DND-41 (cell line): Measurements from ENCODE around the gene CCSAP.

Source experiments
- CTCF ChIP-seq: IDR thresholded peaks from 2 replicates; pipeline ENCODE4 v1.5.1; 2012; ENCODE audit warnings: borderline replicate concordance, low read length, moderate library complexity, mild to moderate bottlenecking; ENCODE audit not compliant: poor library complexity, severe bottlenecking; ENCODE audit errors: extremely low read depth
- EZH2 ChIP-seq: IDR thresholded peaks from 3 replicates; pipeline ENCODE4 v1.6.1; 2012; ENCODE audit warnings: borderline replicate concordance, low read depth, mild to moderate bottlenecking, moderate library complexity, low read length, inconsistent platforms; ENCODE audit not compliant: severe bottlenecking

GRCh38 chr1:229384822-229385221, 42.0 kb upstream of the CCSAP start:
- TF ChIP-seq CTCF (no peak), EZH2 (no peak)
